ENCODE data around the gene RHOBTB3.

The RHOBTB3 gene

DNA sequence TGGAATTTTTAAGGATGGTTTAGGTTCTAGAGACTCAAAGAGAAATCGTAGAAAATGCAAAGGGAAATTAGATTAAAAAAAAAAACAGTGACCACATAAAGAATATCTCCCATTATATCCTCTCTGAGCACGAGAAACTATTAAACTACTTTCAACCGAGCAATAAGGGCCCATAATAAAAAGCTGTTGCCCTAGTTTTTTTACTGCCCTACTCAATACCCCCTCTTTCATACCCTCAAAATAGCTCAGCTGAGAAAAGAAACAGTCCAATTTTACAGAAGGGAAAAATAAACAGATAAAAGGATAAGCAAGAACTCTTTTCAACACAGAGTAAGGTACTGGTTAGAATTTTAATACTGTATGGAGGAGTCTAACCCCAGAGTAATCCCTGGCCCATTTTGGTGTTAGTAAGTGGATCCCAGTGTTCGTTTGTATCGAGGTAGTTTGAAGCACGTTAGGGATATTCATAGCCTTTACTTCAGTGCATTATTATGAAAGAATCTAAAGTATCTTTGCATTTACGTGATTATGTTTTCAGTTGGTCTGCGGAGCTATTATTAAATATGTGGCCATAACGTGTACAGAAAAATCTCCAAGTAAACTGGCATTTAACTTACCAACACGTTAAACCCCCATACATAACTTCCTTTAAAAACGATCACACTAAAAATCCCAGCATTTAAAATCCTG, 980 bp upstream of the RHOBTB3 start:
- in situ Hi-C loops (cut with HindIII; ENCODE audit: low sequenced_read_pairs) = no loop called here

DNA sequence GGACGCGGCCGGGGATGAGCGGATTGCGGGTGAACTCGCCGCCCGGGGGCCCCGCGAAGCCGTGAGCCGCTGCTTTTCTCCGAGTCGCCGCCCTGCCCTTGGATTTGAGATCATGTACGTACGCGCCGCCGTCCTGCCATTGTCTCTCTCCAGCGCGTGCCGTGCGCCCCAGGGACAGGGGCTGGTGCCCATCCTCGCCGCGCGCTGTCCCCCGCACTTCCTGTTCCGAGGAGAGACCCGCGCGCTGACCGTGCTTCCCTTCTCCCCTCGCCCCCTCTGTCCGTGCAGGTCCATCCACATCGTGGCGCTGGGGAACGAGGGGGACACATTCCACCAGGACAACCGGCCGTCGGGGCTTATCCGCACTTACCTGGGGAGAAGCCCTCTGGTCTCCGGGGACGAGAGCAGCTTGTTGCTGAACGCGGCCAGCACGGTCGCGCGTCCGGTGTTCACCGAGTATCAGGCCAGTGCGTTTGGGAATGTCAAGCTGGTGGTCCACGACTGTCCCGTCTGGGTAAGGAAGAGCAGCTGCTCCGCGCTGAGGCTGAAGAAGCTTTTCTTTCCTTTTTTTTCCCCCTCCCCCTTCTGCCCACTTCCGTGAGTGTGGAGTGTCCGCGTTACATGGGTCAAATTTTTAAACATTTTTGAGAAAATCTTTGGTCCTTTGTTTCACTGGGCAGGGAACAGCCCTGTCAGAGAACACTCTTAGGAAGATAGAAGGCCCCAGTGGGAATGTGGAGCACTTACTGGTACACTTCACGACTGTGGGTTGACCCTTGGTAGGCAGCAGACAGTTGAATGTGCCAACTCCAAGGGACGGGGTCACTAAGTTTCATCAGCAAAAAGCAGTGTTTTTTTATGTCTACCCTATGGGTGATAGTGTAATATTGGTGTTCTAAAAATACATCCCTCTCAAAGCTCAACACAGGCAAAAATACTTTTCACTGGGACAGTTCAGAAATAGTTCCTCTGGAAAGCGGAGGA, 727 bp downstream of the RHOBTB3 start:
- in situ Hi-C loops (cut with HindIII; ENCODE audit: low sequenced_read_pairs) = no loop called here

DNA sequence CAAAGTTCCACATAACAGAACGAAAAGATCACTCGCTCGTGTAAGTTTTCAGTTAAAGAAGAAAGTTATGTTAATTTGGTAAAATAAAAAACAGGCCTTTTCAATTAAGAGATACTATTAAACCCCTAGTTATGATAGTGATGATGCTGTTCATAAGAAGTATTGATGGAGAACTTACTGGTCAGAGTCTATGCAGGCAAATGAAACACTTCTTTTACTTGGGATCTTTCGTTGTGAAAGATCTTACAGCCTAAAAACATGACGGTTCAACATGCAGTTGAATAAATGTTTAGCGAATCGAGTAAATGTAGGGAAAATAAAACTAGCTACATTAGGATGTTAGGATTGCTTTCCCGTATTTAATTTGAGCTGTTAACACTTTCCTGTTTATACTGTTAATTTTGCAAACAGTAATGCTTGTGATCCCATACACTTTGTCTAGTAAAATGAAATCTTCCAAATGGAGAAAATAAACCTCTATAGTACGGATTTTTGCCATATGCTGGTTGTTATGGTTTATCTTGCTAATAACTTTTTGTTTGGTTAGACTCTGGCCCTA, 2.0 kb downstream of the RHOBTB3 start:
- in situ Hi-C loops (cut with HindIII; ENCODE audit: low sequenced_read_pairs) = no loop called here

DNA sequence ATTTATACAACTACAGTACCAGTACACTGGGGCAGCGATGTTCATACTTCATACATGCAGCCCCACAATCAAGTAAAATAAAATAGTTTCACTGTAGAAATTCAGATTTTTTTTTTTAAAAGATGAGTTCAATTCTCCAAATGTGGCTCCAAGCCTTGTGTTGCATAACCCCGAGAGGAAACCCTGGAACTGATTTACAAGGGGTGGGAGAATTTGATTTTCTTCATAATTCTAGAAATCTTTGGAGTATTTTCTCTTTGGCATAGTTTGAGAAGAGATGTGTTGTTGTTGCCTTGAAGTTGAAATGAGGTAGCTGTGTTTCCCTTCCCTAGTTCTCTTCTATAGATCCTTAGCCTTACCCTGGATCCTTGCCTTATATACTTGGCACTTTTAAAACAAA, 3.1 kb downstream of the RHOBTB3 start:
- in situ Hi-C loops (cut with HindIII; ENCODE audit: low sequenced_read_pairs) = no loop called here

DNA sequence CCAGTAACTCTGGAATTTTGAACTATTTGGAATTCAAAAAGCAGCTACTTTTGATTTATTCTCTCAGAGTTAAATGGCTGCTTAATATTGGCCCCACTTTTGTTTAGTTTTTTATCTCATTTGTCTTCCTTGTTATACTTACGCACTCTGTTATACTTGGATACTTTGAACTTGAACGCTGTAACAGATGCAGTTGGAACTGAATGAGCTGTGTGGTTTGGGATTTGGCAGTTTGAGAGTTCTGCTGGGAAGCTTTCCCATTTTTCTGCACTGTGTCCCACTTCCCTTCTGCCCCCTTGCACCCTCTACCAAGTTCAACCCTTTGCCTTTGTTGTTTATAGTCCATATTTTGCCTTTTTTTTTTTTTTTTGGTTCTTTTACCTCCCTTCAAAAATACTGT, 3.8 kb downstream of the RHOBTB3 start:
- in situ Hi-C loops (cut with HindIII; ENCODE audit: low sequenced_read_pairs) = no loop called here

DNA sequence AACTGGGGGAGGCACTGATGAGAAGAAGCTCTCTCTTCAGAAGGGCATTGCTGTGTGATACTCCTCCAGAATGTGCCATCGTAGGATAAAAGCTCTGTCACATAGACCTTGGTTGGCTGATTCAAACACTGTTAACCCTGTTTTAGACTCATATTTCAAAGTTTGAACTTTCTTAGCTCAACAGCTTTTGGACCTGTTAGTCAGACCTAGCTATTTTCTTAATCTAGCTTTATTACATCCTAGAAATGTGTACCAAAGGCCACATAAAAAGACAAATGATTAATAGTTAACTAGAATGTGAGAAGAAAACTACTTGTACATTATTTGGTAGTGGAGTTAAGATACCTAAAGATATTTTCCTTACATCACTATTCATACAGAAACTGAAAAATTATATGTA, 4.3 kb downstream of the RHOBTB3 start:
- in situ Hi-C loops (cut with HindIII; ENCODE audit: low sequenced_read_pairs) = no loop called here

DNA sequence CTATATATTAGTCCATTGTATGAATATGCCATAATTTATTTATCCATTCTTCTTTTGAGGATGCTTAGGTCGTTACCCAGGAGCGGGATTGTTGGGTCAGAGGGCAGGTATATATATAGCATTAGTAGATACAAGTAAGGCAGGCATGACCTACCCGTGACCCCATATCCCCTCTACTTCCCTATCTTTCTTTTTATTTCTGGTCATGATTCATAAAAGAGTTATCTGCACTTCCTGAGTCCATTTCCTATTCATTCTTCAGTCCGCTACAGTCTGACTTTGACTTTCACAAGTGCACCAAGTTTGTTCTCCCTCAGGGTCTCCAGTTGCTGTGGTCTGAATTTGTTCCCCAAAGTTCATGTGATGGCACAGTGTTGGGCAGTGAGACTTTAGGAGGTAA, 6.9 kb downstream of the RHOBTB3 start:
- in situ Hi-C loops (cut with HindIII; ENCODE audit: low sequenced_read_pairs) = no loop called here

DNA sequence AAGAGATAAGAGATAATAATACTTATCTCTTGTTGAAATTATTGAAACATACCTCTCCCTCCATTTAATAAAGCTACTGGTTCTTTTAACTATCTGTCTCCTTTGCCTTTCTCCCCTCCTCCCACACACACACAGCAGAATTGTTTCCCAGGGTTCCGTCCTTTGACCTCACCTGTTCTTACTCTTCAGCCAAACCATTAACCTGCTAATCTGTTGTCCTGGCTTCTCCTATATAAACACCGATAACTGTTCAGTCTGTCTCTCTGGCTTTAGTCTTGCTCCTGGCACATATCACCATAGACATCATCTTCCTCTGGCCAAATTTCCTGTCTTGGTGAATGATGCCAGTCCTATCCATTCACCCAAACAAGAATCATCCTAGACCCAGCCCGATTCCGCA, 7.7 kb downstream of the RHOBTB3 start:
- in situ Hi-C loops (cut with HindIII; ENCODE audit: low sequenced_read_pairs) = no loop called here

DNA sequence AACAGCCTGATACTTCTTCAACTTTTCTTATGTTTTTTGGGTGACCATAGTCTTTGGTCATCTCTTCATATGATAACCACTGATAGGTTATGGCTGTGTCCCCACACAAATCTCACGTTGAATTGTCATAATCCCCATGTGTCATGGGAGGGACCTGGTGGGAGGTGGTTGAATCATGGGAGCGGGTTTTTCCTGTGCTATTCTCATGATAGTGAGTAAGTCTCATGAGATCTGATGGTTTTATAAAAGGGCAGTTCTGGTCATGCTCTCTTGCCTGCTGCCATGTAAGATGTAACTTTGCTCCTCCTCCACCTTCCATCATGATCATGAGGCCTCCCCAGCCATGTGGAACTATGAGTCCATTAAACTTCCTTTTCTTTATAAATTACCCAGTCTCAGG, 8.7 kb downstream of the RHOBTB3 start:
- in situ Hi-C loops (cut with HindIII; ENCODE audit: low sequenced_read_pairs) = no loop called here

DNA sequence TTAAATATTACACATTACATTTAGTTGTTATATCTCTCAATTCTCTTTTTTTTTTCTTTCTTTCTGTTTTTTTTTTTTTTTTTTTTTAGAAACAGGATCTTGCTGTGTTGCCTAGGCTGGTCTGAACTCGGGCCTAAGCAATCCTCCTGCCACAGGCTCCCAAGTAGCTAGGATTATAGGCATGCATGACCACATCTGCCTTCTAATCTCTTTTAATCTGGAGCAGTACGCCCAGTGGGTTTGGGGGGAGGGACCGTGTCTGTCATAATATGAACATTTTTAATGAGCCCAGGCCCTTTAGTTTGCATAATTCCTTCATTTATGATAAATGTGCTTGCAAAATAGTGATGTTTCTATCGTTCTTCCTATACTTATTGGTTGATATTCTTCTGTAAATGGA, 10.3 kb downstream of the RHOBTB3 start:
- in situ Hi-C loops (cut with HindIII; ENCODE audit: low sequenced_read_pairs) = no loop called here

DNA sequence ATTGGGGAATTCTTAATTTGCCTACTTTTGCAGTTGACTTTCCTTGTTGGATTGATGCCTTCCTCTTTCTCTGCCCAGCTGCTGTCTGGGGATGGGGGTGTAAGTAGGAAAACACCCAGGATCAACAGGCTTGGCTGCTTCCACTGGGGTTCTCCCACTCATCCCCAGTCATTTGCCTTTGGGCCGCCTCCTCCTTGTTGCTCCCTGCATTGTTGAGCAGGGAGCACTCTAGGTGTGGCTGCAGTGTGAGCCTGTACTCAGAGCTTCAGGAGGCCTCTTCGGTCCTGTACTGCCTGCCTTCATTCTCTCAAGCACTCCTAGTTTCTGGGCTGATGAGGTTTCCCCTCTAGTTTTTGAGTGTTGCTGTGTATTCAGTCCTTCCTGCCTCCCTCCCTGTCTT, 12.1 kb downstream of the RHOBTB3 start:
- in situ Hi-C loops (cut with HindIII; ENCODE audit: low sequenced_read_pairs) = no loop called here

DNA sequence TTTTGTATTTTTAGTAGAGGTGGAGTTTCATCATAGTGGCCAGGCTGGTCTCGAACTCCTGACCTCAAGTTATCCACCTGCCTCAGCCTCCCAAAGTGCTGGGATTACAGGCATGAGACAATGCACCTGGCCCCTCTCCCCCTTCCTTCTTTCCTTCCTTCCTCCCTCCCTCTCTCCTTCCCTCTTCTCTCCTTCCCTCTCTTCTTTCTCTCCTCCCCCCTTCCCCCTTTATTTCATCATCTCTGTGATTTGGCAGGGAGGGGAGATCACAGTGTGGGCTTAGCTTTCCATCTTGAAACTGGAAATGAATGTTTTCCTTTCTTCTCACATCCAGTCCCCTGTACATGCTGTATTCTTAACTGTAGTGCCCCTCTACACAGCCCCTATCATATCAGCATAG, 12.7 kb downstream of the RHOBTB3 start:
- in situ Hi-C loops (cut with HindIII; ENCODE audit: low sequenced_read_pairs) = no loop called here

DNA sequence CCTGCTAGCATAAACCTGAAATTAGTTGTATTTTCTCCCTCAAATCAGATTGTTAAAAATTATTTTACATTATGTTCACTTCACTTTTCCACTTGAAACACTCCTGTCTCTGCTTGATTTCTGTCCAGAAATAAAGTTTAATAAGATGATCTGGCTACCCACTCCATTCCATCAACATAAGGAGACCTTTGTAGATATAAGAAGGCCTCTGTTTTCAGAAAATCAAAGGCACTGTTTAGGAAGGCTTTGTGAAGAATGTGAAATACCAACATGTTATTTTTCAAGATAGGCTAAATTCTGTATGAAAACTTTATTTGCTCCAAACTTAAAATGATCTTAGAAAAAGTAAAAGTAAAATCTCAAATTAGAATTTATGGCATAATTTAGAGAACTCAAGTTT, 15.1 kb downstream of the RHOBTB3 start:
- in situ Hi-C loops (cut with HindIII; ENCODE audit: low sequenced_read_pairs) = no loop called here

DNA sequence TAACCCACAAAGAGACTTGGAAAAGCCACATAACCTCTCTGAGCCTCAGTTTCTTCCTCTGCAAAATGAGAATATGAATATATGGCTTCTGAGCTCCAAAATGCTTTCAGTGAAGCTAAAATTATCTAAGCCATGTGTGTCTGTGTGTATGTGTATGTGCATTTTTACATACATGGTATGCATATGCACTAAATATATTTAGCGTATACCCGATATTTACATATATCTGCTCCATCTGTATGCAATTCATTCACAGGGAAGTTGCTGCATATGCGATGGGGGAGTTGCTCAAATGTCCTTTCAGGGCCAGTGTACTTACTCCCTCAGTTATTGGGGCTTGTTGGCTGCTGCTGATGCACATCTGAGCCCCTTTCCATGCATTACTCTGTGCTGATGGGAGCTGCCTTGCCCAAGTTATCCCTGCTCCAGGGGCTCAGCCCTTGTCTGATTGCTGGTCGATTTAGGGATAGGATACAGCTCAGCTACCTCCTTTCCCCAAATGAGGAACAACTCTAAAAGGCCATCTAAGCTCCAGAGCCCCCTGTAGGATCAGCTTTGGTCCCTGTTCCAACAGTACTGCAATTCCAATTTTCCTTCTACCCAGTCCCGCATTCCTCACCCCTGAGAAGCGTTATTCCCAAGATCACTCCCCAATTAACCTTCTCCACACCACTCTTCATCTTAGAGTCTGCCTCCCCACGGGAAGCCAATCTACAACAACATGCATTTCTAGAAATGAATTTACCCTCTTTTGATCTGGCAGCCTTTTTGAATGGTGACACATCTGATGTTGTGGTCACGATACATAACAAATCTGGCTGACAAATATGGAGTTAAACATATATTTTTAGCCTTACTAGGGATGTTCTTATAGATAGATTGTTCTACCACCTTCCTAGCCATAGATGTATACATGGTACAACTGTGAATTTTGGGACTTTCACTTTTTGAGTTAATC, 15.9 kb downstream of the RHOBTB3 start:
- in situ Hi-C loops (cut with HindIII; ENCODE audit: low sequenced_read_pairs) = no loop called here

DNA sequence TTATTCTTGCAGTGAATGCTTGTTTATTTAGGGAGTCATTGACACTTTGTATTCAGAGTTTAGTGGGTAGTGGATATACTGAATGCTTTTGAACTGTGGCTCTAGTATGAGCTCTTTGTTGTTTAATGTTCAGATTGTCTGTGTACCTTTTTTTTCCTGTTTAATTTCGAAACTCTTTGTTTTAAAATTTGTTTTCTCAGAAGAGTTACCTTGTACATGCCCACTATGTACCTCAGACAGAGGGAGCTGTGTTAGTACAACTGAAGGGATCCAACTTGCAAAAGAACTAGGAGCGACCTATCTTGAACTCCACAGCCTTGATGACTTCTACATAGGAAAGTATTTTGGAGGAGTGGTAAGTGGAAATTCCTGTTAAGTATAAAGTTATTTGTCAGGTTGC, 17.0 kb downstream of the RHOBTB3 start:
- in situ Hi-C loops (cut with HindIII; ENCODE audit: low sequenced_read_pairs) = no loop called here

DNA sequence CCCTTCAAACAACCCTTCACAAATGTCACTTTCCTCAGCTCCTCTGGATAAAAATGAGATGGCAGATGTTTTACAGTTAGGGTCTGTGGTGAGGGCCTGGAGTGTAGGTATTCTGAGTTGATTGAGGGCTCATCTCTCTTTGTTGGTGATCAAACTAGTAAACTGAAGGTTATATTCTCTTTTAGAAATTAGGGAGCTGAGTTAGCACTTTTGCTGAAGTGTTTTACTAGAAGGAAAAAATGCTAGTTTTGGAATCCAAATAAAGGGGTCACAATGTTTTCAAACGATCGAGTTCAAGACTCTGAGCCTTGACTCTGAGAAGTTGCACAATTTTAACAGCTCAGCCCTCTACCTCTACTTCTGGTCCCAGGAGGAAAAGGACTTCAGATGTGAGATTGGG, 23.4 kb downstream of the RHOBTB3 start:
- in situ Hi-C loops (cut with HindIII; ENCODE audit: low sequenced_read_pairs) = no loop called here

DNA sequence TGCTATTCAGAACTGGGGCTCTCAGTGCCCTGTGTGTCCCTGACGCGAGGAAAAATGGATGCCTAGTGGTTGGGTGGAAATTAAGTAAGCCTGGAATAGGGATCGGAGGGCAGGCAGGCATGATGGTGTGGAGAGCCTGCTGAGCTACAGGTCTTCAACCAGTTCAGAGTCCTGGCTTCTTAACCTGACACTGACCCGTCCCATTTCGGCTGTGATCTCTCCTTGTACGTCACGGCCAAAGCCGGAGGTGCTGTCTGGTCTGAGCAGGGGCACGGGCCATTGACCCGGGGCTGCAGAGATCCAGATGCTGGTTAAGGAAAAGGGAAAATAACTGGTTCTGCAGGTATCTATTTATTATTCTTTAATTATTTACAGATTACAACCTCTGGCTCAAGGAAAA, 27.9 kb downstream of the RHOBTB3 start:
- in situ Hi-C loops (cut with HindIII; ENCODE audit: low sequenced_read_pairs) = no loop called here

DNA sequence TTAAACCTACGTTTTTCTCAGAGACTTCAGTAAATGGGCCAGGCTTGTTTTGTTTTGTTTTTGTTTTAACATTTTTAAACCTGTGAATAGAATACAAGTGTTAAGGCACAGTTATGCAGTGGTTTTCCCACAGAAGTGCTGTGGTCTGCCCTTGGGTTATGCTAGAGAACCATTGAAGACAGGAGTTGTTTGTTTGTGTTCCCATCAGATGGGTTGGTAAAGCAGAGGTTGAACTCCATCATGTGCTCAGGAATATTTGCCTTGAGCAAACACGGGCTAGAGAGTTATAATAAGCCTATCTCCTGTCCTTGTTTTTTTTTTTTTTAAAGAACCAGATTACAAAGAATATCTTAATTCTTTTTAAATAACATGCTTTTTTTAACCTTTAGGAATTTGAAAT, 28.5 kb downstream of the RHOBTB3 start:
- in situ Hi-C loops (cut with HindIII; ENCODE audit: low sequenced_read_pairs) = no loop called here

DNA sequence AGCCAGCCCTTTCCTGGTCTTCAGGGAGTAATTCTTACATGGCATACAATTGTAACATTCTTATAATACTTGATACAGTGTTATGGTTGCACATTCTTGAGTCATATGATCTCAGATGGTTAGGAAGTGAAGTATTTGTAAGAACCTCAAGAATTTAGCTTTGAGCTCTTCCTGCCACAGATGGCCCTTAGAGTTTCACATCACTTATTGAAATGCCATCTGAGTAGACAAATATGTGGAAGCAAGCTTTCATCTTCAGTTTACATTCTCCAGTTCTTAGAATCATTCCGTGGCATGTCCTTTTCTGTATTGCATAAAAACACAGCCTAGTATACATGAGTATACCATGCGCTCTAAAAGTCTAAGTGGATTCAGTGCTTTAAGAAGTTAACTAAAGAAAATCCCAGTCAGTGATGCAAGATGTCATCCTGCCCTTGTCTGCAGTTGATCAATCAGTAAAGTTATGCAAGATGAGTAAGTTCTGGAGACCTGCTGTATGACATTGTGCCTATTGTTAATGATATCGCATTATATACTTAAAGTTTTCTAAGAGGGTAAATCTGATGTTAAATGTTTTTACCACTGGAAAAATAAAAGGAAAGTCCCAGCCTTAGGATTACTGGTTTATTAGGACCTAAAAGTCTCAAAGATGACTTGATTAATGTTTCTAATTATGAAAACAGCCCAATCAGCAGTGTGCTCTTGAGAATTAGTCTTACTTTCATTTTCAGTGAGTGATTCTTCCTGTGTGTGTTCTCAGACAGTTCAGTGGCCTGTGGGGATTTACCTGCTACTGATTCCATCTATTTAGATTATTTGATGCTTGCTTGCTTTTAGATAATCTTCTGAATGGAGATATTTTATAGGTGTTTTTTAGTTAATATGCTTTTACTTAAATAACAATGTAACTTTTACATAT, 29.4 kb downstream of the RHOBTB3 start:
- in situ Hi-C loops (cut with HindIII; ENCODE audit: low sequenced_read_pairs) = no loop called here
